Measurements from ENCODE around the gene BMP6. TPM values are rescaled to one million over a fixed set of nuclear protein-coding genes. Genes with fewer than 3 reads are reported as not detected.

The BMP6 gene
- total and polyA plus RNA-seq, 2 experiments from 2014 or later, result 0.84 to 2.8 TPM

GRCh38 chr6:7899889-7900213, 174.0 kb downstream of the BMP6 start:
- Histone ChIP-seq H3K27me3 (ENCODE audit: insufficient read depth) (no peaks in the 10 kb centered on the region), H3K79me2 (replicated peaks; ENCODE audit: insufficient read depth) (peaks cover 17% of the 10 kb centered on the region), H3K9me2 (ENCODE audit: insufficient read depth) (no peaks in the 10 kb centered on the region), H3K27ac (ENCODE audit: low read depth) (no peak overlapping the region), H3F3A (replicated peaks; ENCODE audit: low read depth) (no peaks in the 10 kb centered on the region), H3K36me3 (ENCODE audit: insufficient read depth) (peaks cover 29% of the 10 kb centered on the region), H4K20me1 (replicated peaks; ENCODE audit: insufficient read depth) (peaks cover 15% of the 10 kb centered on the region; the same call in 1 of the 2 replicates), H3K4me2 (no peak overlapping the region), H3K4me1 (ENCODE audit: insufficient read depth) (no peaks in the 10 kb centered on the region), H2AFZ (no peak overlapping the region), H3K4me3 (no peak overlapping the region)
- Mint-ChIP-seq H3K9me3 (no peaks in the 10 kb centered on the region), H3K36me3 (ENCODE audit: low read depth) (peaks cover 94% of the 10 kb centered on the region), H3K27me3 (ENCODE audit: insufficient read depth, low read depth, poor library complexity) (peaks cover 3% of the 10 kb centered on the region), H3K27ac (no peak overlapping the region), H3K4me3 (no peak overlapping the region), H3K4me1 (no peaks in the 10 kb centered on the region)
- no peak for TF ChIP-seq ZNF331 (CRISPR knock-in tag; IDR thresholded peaks at IDR 0.05; ENCODE audit: low read depth)
- TF ChIP-seq ETS1 (IDR thresholded peaks at IDR 0.05), result no peak
- no peak for TF ChIP-seq STAT1 (IDR thresholded peaks at IDR 0.05; ENCODE audit: unreplicated experiment)
- TF ChIP-seq NANOG (IDR thresholded peaks at IDR 0.05; ENCODE audit: borderline replicate concordance), result no peak
- TF ChIP-seq CREB1 (CRISPR knock-in tag; IDR thresholded peaks at IDR 0.05; ENCODE audit: low read depth), result no peak
- TF ChIP-seq ZNF462 (CRISPR knock-in tag; IDR thresholded peaks at IDR 0.05), result no peak
- no peak for TF ChIP-seq CTCF (conservative IDR thresholded peaks at IDR 0.05; ENCODE audit: low read depth in 2 of 2)
- TF ChIP-seq REST (IDR thresholded peaks at IDR 0.05; ENCODE audit: unreplicated experiment), result no peak
- TF ChIP-seq ZNF114 (CRISPR knock-in tag; IDR thresholded peaks at IDR 0.05), result no peak
- TF ChIP-seq POLR2AphosphoS5 (IDR thresholded peaks at IDR 0.05; ENCODE audit: low read depth), result no peak
- no peak for TF ChIP-seq EZH2phosphoT487 (IDR thresholded peaks at IDR 0.05; ENCODE audit: unreplicated experiment)
- no peak for TF ChIP-seq EZH2 (IDR thresholded peaks at IDR 0.05; ENCODE audit: low read depth, unreplicated experiment)
- no peak for TF ChIP-seq JUNB (IDR thresholded peaks at IDR 0.05; ENCODE audit: unreplicated experiment)
- ATAC-seq (no peak), DNase-seq (ENCODE audit: low spot score) (no peak)
